ENCODE data around the gene ADAM23. TPM values are rescaled to one million over a fixed set of nuclear protein-coding genes. Genes with fewer than 3 reads are reported as not detected.

Gene ADAM23
- total RNA-seq, 2 donors from 2014 or later: under 0.01 to 0.26 TPM

DNA sequence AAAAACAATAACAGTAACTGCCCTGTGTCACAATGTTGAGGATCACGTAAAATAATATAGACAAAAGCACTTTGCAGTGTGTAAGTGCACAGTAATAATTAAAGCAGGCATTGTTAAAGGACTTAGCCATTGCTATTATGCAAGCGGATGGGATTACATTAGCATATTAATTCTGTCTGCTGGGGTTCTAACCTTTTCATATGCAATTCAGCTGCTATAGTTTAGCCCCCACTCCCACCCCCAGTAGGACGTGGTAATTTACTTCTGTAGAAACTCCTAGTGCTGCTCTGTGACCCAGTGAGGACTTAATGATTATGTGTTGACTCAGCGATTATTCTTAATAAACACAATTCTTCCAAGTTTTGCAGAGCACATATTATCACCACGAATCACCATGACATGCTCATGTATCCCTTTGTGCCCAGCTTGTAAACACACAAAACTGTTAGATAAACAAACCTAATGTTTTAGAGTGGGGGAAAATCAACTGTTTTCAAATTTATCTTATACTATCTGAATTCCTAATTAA is 5.1 kb upstream of the ADAM23 start:
- WGBS, 2 donors: 45 to 52% methylated on average over 5 of the region's 5 CpGs

DNA sequence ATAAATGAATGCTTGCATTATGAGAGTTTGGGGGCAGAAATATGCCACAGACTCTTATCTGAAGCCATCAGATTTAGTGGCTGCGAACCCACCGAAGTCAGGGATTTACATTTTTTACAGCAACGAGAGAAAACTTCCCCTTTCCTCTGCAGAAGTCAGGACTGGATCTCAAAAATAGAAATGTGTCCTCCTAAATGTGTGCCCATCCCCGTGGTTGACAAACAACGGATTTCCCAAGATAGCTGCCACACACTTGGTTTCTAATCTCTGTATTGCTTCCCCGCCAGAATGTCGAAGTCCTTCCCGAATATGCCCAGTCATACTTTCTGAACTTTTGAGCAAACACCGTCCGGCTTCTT is 879 bp upstream of the ADAM23 start:
- intact Hi-C loops (cut with DNase I): no loop called here
- H3K4me3 ChIP-seq: no peak overlapping the region
- H3K27me3 ChIP-seq: peaks cover 0 to 4% of the 10 kb centered on the region in 2 donors
- no peak overlapping the region for H3K27ac ChIP-seq
- TF ChIP-seq POLR2A (IDR thresholded peaks at IDR 0.05): no peak
- TF ChIP-seq, protein P1, sequence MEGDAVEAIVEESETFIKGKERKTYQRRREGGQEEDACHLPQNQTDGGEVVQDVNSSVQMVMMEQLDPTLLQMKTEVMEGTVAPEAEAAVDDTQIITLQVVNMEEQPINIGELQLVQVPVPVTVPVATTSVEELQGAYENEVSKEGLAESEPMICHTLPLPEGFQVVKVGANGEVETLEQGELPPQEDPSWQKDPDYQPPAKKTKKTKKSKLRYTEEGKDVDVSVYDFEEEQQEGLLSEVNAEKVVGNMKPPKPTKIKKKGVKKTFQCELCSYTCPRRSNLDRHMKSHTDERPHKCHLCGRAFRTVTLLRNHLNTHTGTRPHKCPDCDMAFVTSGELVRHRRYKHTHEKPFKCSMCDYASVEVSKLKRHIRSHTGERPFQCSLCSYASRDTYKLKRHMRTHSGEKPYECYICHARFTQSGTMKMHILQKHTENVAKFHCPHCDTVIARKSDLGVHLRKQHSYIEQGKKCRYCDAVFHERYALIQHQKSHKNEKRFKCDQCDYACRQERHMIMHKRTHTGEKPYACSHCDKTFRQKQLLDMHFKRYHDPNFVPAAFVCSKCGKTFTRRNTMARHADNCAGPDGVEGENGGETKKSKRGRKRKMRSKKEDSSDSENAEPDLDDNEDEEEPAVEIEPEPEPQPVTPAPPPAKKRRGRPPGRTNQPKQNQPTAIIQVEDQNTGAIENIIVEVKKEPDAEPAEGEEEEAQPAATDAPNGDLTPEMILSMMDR (IDR thresholded peaks at IDR 0.05): no peak
- 4 to 11% methylated on average over 10 of the region's 10 CpGs for WGBS, 2 donors
- DNase-seq (no peak), ATAC-seq (no peak)
- no peaks in the 10 kb centered on the region for H3K9me3 ChIP-seq
- H3K36me3 ChIP-seq (replicated peaks in 1 of 2; ENCODE audit: insufficient read depth in 1 of 2, low read depth in 2 of 2): no peaks in the 10 kb centered on the region
- peaks cover 7% of the 10 kb centered on the region for H3K4me1 ChIP-seq

More for the DNA sequence above, 5.1 kb upstream of the ADAM23 start:
- H3K36me3 ChIP-seq (replicated peaks in 1 of 2; ENCODE audit: insufficient read depth in 1 of 2, low read depth in 2 of 2): no peaks in the 10 kb centered on the region
- DNase-seq: no peak
- H3K9me3 ChIP-seq: no peaks in the 10 kb centered on the region
- no peak for TF ChIP-seq POLR2A (IDR thresholded peaks at IDR 0.05)
- TF ChIP-seq, protein P1 (IDR thresholded peaks at IDR 0.05): no peak
- H3K4me1 ChIP-seq: peaks cover 7% of the 10 kb centered on the region
- H3K27ac ChIP-seq: no peak overlapping the region
- H3K27me3 ChIP-seq: peaks cover 0 to 4% of the 10 kb centered on the region in 2 donors
- H3K4me3 ChIP-seq: no peak overlapping the region
- intact Hi-C loops (cut with DNase I): no loop called here
- ATAC-seq: no peak

DNA sequence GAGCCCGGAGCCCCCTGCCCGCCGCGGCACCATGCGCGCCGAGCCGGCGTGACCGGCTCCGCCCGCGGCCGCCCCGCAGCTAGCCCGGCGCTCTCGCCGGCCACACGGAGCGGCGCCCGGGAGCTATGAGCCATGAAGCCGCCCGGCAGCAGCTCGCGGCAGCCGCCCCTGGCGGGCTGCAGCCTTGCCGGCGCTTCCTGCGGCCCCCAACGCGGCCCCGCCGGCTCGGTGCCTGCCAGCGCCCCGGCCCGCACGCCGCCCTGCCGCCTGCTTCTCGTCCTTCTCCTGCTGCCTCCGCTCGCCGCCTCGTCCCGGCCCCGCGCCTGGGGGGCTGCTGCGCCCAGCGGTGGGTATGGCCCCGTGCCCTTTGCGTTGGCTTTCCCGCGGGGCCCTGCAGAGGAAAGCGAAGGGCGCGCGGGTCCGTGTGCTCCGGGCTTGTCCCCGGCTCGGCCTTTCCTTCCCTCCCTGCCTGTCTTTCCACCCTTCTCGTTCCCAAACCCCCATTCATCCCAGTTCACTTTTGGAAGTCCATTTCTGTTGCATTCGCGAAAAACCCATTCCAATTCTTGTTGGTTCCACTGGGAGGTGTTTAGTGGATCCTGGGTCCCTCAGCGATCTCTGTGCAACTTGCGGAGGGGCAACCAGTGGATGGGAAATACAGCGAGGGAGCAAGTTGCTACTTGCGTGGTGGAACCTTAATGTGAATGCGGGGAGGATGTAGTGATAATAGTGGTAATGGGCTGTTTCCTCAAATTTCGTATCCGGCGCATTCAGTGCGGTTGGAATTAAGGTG is 599 bp downstream of the ADAM23 start:
- TF ChIP-seq, protein P1 (IDR thresholded peaks at IDR 0.05): peak in 1 of 7 experiments; percentile 24
- TF ChIP-seq POLR2A (IDR thresholded peaks at IDR 0.05): no peak
- Histone ChIP-seq H3K4me3 (no peak overlapping the region), H3K27ac (no peak overlapping the region), H3K36me3 (replicated peaks in 1 of 2; ENCODE audit: insufficient read depth in 1 of 2, low read depth in 2 of 2) (no peaks in the 10 kb centered on the region), H3K4me1 (peaks cover 7% of the 10 kb centered on the region), H3K27me3 (peaks cover 0 to 4% of the 10 kb centered on the region in 2 donors), H3K9me3 (no peaks in the 10 kb centered on the region)
- WGBS, 2 donors: 4 to 6% methylated on average over 50 to 72 of the region's 77 CpGs
- intact Hi-C loops (cut with DNase I): no loop called here
- DNase-seq: peak in 2 of 4 donors; percentile 7 to 26
- peak; percentile 52 for ATAC-seq

DNA sequence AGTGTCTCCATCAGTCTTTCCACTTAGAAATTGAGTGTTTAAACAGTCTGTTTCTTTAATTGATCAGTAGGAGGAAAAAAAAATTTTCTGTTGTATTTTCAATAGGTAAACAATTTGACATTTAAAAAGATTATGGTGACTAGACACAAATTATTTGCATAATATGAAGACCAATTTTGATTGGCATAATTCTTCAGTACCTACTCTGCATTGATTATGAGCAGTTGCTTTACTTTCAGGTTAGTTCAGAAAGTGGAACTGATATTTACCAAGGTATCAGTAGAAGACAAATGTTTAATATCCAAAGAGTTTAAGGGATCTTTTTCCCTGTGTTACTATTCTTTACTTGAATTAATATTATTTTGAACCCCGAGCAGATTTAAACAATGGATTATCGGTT is 2.6 kb downstream of the ADAM23 start:
- 72 to 74% methylated on average over 2 of the region's 2 CpGs for WGBS, 2 donors
- intact Hi-C loops (cut with DNase I): no loop called here
- no peak for TF ChIP-seq POLR2A (IDR thresholded peaks at IDR 0.05)
- TF ChIP-seq, protein P1 (IDR thresholded peaks at IDR 0.05): no peak
- no peak for DNase-seq
- Histone ChIP-seq H3K27me3 (peaks cover 0 to 4% of the 10 kb centered on the region in 2 donors), H3K4me1 (peaks cover 7% of the 10 kb centered on the region), H3K27ac (no peak overlapping the region), H3K4me3 (no peak overlapping the region), H3K9me3 (no peaks in the 10 kb centered on the region), H3K36me3 (replicated peaks in 1 of 2; ENCODE audit: insufficient read depth in 1 of 2, low read depth in 2 of 2) (no peaks in the 10 kb centered on the region)
- ATAC-seq: no peak

Measured in body of pancreas (tissue), 4 donors.